A549 treated with AZD2906 at 1 μM for 4 hours (cell line): Measurements from ENCODE around the gene XPC. TPM values are rescaled to one million over a fixed set of nuclear protein-coding genes. Genes with fewer than 3 reads are reported as not detected.

ENCODE experiments used
- total RNA-seq: library from RNA; stranded (reverse); fragments of 200-300 nt; extraction: Qiagen RNA extraction; gene quantifications from 5 replicates; pipeline ENCODE4 v1.2.3, GENCODE V29; 2022

Gene XPC
- total RNA-seq: 30.0 to 36.3 TPM (median 32.1 TPM) in 5 replicates

DNA sequence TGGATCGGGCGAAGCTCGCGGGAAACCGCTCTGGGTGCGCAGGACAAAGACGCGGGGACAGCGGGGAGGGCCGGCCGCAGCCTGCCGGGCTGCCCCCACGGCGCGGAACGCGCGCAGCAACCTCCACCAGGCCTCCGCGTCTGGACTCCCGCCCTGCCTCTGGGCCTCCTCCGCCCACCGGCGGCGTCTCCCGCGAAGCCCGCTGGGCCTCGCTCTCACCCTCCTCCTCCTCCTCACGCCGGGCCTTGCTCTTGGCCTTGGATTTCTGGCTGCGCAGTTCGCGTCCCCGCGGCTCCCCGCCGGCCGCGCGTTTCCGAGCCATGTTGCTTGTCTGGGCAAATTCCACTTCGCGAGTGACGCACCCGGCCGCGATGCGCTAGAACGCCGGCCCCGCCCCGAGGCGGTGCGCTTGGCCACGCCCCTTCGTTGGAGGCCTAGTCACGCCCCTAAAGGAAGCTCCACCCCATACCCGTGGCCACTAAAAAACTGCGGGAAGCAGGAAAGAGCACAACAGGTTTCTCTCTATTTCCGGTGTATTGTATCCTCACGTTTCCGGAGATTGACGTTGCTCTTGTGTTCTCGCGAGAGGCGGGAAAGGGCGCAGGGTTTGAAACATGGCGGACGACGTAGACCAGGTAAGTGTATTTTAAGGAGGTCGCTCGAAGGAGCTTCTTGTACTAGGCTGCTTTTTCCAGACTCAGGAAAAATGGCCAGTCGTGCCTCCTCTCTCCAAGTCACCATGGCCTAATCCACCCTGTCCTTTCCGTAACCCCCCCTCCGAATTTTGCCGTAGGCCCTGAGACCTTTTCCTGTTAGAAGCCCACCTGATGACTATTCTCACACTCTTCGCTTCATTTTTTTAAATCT, at the start of gene XPC, which contains the start of gene LSM3:
Gene XPC, minus strand, starts transcription at position 355 of the 867 bp plus-strand sequence. Its CDS starts 33 bp downstream, at position 322.
Gene LSM3, plus strand, starts transcription at position 571 of the 867 bp plus-strand sequence. Its CDS starts 44 bp downstream, at position 615.

GRCh38 chr3:14124615-14125192, 53.7 kb downstream of the XPC start, which contains the start of the genes CHCHD4 and TMEM43:
Gene CHCHD4 (minus strand): TSS chr3:14124870. CDS start chr3:14124676, 194 bp downstream.
Gene TMEM43 (plus strand): TSS chr3:14125052. CDS start chr3:14125194, 142 bp downstream.

Other genes starting within 250 kb of the XPC start
- gene CHCHD4, start 53.7 kb downstream of the XPC start, total RNA-seq: 36.0 to 38.6 TPM (median 37.9 TPM) in 5 replicates
- 133 to 152 TPM (median 145 TPM) in 5 replicates for gene TMEM43, start 53.5 kb downstream of the XPC start, total RNA-seq
- gene LSM3, start 216 bp upstream of the XPC start, total RNA-seq: 18.6 to 22.5 TPM (median 20.4 TPM) in 5 replicates
- 82.8 to 116 TPM (median 96.0 TPM) in 5 replicates for gene SLC6A6, start 224.0 kb upstream of the XPC start, total RNA-seq